Loucy (cell line): ENCODE data around the gene TOX3.

ENCODE experiments used
- H2AFZ ChIP-seq: fragments of 200-600 bp; sonication (generic); 2 replicates; pipeline ENCODE4 v1.6.0; 2016; ENCODE audit warnings: antibody characterized with exemption, mild to moderate bottlenecking, low read length, moderate library complexity
- H3F3A ChIP-seq: fragments of 200-600 bp; 2 replicates; pipeline ENCODE4 v1.6.0; 2016; ENCODE audit warnings: antibody characterized with exemption, low read depth, mild to moderate bottlenecking
- H3K27me3 ChIP-seq: fragments of 200-600 bp; sonication (generic); 2 replicates; pipeline ENCODE4 v1.6.1; 2014; ENCODE audit warnings: low read length, mild to moderate bottlenecking; ENCODE audit not compliant: insufficient read depth, poor library complexity, severe bottlenecking
- H3K36me3 ChIP-seq: fragments of 200-600 bp; sonication (generic); 2 replicates; pipeline ENCODE4 v1.6.1; 2016; ENCODE audit warnings: low read length; ENCODE audit not compliant: insufficient read depth
- H3K4me1 ChIP-seq: fragments of 200-600 bp; sonication (generic); 2 replicates; pipeline ENCODE4 v1.5.1; 2014; ENCODE audit warnings: low read length, mild to moderate bottlenecking; ENCODE audit not compliant: insufficient read depth, poor library complexity, severe bottlenecking
- H3K4me2 ChIP-seq: fragments of 200-600 bp; sonication (generic); 2 replicates; pipeline ENCODE4 v1.6.0; 2014; ENCODE audit warnings: antibody characterized with exemption, low read length, low read depth, mild to moderate bottlenecking; ENCODE audit not compliant: poor library complexity, severe bottlenecking
- H3K4me3 ChIP-seq: fragments of 200-600 bp; sonication (generic); 2 replicates; pipeline ENCODE4 v1.5.1; 2014; ENCODE audit warnings: low read length, mild to moderate bottlenecking, mixed read lengths; ENCODE audit not compliant: poor library complexity, severe bottlenecking
- H3K79me2 ChIP-seq: fragments of 200-600 bp; sonication (generic); 2 replicates; pipeline ENCODE4 v1.6.1; 2014; ENCODE audit warnings: low read length; ENCODE audit not compliant: insufficient read depth
- H3K9ac ChIP-seq: fragments of 200-600 bp; sonication (generic); 2 replicates; pipeline ENCODE4 v1.6.0; 2014; ENCODE audit warnings: mild to moderate bottlenecking, low read depth, low read length, moderate library complexity; ENCODE audit not compliant: poor library complexity, severe bottlenecking
- H3K9me2 ChIP-seq: fragments of 200-600 bp; sonication (generic); replicated peaks from 2 replicates; pipeline ENCODE4 v1.6.1; 2016; ENCODE audit warnings: low read depth, low read length, mixed read lengths
- H3K9me3 ChIP-seq: fragments of 200-600 bp; sonication (generic); 2 replicates; pipeline ENCODE4 v1.6.1; 2014; ENCODE audit warnings: mild to moderate bottlenecking, antibody characterized with exemption, low read length, low read depth; ENCODE audit not compliant: insufficient read depth
- H4K20me1 ChIP-seq: fragments of 200-600 bp; sonication (generic); 2 replicates; pipeline ENCODE4 v1.6.0; 2014; ENCODE audit warnings: antibody characterized with exemption, low read length, mild to moderate bottlenecking; ENCODE audit not compliant: insufficient read depth, poor library complexity, severe bottlenecking
- EZH2phosphoT487 ChIP-seq: fragments of 200-600 bp; IDR thresholded peaks from 2 replicates; pipeline ENCODE4 v1.6.1; 2018; ENCODE audit warnings: antibody characterized with exemption, mild to moderate bottlenecking, moderate library complexity, borderline replicate concordance
- TF ChIP-seq, protein P1 (sequence below): fragments of 200-600 bp; sonication (generic); conservative IDR thresholded peaks from 2 replicates; pipeline ENCODE4 v1.5.1; 2014; ENCODE audit warnings: mild to moderate bottlenecking, antibody characterized with exemption, low read length

TOX3 gene

DNA sequence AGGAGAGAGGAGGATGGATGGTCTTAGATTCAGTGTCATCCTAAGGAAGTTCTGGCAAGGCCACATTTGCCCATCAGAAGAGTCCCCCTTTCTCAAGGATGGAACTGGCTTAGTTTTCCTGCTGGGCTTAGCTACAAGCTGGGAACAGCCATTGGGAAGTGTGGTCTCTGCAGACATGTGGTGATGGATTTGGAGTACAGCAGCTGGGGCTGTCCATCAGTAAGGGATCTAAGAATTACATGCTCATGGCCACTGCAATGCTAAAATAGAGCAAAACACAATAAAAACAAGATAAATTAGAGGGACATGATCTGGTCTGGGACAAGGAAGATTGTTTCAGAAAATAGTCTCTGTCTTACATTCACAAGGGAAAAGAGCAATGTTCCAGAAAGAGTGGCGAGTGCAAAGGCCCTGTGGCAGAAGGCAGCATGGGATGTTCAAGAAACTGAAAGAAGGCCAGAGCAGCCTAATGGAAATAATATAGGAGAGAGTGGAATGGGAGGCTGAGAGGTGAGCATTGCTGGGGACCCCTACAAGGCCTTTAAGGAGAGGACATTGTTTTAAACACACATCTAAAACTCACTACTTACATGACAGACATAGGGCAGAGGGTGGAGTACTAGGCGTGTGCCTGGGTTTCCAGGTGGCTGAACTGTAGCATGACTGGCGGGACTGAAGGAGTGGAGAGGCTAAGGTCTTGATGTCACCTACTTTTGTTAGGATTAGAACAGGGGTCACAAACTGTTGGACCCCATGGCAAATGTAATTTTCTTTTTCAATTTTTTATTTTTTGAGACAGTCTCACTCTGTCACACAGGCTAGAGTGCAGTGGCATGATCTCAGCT lies 17.0 kb upstream of the TOX3 start:
- no peaks in the 10 kb centered on the region for H3F3A ChIP-seq
- no peak overlapping the region for H3K9ac ChIP-seq
- H2AFZ ChIP-seq, result no peak overlapping the region
- no peaks in the 10 kb centered on the region for H4K20me1 ChIP-seq
- H3K27me3 ChIP-seq, result no peaks in the 10 kb centered on the region
- no peaks in the 10 kb centered on the region for H3K9me2 ChIP-seq
- no peaks in the 10 kb centered on the region for H3K79me2 ChIP-seq
- H3K4me1 ChIP-seq, result no peaks in the 10 kb centered on the region
- no peak overlapping the region for H3K4me2 ChIP-seq
- H3K36me3 ChIP-seq, result no peaks in the 10 kb centered on the region
- no peaks in the 10 kb centered on the region for H3K9me3 ChIP-seq
- H3K4me3 ChIP-seq, result no peak overlapping the region
- TF ChIP-seq EZH2phosphoT487, result no peak
- TF ChIP-seq, protein P1, sequence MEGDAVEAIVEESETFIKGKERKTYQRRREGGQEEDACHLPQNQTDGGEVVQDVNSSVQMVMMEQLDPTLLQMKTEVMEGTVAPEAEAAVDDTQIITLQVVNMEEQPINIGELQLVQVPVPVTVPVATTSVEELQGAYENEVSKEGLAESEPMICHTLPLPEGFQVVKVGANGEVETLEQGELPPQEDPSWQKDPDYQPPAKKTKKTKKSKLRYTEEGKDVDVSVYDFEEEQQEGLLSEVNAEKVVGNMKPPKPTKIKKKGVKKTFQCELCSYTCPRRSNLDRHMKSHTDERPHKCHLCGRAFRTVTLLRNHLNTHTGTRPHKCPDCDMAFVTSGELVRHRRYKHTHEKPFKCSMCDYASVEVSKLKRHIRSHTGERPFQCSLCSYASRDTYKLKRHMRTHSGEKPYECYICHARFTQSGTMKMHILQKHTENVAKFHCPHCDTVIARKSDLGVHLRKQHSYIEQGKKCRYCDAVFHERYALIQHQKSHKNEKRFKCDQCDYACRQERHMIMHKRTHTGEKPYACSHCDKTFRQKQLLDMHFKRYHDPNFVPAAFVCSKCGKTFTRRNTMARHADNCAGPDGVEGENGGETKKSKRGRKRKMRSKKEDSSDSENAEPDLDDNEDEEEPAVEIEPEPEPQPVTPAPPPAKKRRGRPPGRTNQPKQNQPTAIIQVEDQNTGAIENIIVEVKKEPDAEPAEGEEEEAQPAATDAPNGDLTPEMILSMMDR, result no peak

DNA sequence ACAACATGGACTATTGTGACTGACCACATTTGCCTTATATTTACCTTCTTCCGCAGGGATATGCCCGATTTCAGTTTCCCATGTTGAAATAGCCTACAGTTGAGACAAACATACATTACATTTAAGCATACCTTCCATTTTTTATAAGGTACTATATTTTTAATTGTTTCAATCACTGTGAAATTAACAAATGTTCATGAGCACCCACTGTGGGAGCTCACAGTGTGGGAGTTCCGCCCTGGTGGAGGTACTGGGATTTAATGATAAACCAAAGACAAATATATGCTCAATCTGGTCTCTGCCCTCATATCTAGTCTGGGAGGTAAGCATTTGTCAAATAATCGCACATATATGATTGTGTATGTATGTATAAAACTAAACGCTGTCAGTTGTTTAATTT lies 15.8 kb upstream of the TOX3 start:
- no peaks in the 10 kb centered on the region for H3K4me1 ChIP-seq

DNA sequence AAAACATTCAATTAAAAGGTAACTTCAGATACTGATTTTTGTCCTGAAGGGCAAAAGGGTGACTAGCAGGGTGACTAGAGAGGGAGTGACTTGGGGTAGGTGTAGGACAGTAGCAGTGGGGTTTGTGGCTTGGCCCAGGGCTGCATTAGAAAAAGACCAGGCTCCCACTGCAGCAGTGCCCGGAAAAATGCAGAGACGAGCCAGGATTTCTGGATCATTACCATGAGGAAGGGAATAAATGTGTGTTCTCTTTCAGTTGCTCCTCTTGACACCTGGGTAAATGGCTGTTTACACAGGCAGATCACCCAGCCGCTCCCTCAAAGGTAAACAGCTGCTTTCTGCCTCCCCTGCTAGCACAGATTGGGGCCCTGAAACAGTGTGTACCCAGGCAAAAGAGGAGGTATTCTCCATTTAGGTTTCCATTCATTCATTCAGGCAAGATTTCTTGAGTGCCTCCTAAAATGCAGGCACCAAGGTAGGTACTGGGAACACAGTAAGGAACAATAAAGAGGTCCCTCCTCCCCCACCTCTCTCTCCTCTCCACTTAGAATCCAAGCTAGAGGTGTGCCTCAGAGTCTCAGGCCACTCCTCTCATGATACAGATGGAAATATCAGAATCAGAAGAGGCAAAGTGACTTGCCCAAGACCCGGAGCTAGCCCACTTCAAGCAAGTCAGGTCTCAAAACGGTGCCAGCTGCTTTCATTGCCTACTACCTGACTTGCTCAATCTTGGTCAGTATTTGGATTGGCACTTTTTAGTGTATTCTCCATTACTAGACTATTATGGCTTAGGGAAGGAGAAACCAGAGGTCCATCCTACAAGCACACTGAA lies 15.2 kb upstream of the TOX3 start:
- Histone ChIP-seq H3K36me3 (no peaks in the 10 kb centered on the region), H3F3A (no peaks in the 10 kb centered on the region), H3K4me3 (no peak overlapping the region), H3K4me1 (no peaks in the 10 kb centered on the region), H3K9me3 (no peaks in the 10 kb centered on the region), H2AFZ (no peak overlapping the region), H4K20me1 (no peaks in the 10 kb centered on the region), H3K9me2 (no peaks in the 10 kb centered on the region), H3K79me2 (no peaks in the 10 kb centered on the region), H3K4me2 (no peak overlapping the region), H3K27me3 (no peaks in the 10 kb centered on the region), H3K9ac (no peak overlapping the region)
- TF ChIP-seq, protein P1, result no peak
- TF ChIP-seq EZH2phosphoT487, result no peak

More for the DNA sequence above, 15.8 kb upstream of the TOX3 start:
- no peaks in the 10 kb centered on the region for H3K79me2 ChIP-seq
- no peaks in the 10 kb centered on the region for H3F3A ChIP-seq
- H3K9me3 ChIP-seq, result no peaks in the 10 kb centered on the region
- no peaks in the 10 kb centered on the region for H3K27me3 ChIP-seq
- no peaks in the 10 kb centered on the region for H4K20me1 ChIP-seq
- no peak overlapping the region for H2AFZ ChIP-seq
- H3K36me3 ChIP-seq, result no peaks in the 10 kb centered on the region
- H3K4me2 ChIP-seq, result no peak overlapping the region
- TF ChIP-seq, protein P1, result no peak
- no peak for TF ChIP-seq EZH2phosphoT487
- no peak overlapping the region for H3K4me3 ChIP-seq
- no peak overlapping the region for H3K9ac ChIP-seq
- no peaks in the 10 kb centered on the region for H3K9me2 ChIP-seq
